ENCODE data around the gene TMEM150C. TPM values are rescaled to one million over a fixed set of nuclear protein-coding genes. Genes with fewer than 3 reads are reported as not detected.

The TMEM150C gene
- total and polyA plus RNA-seq, 2 of the 4 experiments (the other 2 are of a cell fraction), result 0.10 to 0.36 TPM

DNA sequence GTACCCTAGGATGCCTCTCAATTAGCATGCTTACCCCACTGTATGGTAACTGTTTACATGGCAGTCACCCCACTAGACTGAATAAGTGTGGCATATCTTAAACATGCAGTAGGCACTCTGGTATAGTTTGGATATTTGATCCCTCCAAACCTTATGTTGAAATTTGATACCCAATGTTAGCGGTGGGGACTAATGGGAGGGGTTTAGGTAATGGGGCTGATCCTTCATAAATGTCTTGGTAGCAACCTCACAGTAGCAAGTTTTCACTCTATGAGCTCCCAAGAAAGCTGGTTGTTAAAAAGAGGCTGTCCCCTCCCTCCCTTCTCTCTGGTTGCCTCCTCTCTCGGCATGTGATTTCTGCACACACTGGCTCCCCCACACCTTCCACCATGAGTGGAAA lies 10.1 kb downstream of the TMEM150C start:
- intact Hi-C loops (cut with micrococcal nuclease), result no loop called here
- no peak overlapping the region for H2BK120ac ChIP-seq (ENCODE audit: low read depth, low read length)
- no peak overlapping the region for H3K9ac ChIP-seq (ENCODE audit: low read depth, low read length)
- DNase-seq (no peak), ATAC-seq (ENCODE audit: low read depth) (no peak)
- H4K8ac ChIP-seq (ENCODE audit: low read depth in 2 of 2, low read length in 2 of 2), result no peak overlapping the region
- H3K56ac ChIP-seq (ENCODE audit: extremely low read depth, insufficient read depth, low read length), result no peak overlapping the region
- H3K9me1 ChIP-seq (ENCODE audit: insufficient read depth, low read length), result no peaks in the 10 kb centered on the region
- H3K23ac ChIP-seq (ENCODE audit: low read depth, low read length), result no peak overlapping the region
- H3K27me3 ChIP-seq (ENCODE audit: control insufficient read depth, insufficient read depth, low read length), result peaks cover 15% of the 10 kb centered on the region
- no peak overlapping the region for H4K5ac ChIP-seq (ENCODE audit: low read depth, low read length)
- no peak overlapping the region for H3K18ac ChIP-seq (ENCODE audit: low read depth, low read length)
- no peak overlapping the region for H2AK5ac ChIP-seq (ENCODE audit: low read depth, low read length)
- TF ChIP-seq CEBPB (IDR thresholded peaks at IDR 0.05; ENCODE audit: low read depth, low read length) (no peak), RCOR1 (IDR thresholded peaks at IDR 0.05; ENCODE audit: insufficient replicate concordance, low read length) (no peak), MAFK (IDR thresholded peaks at IDR 0.05; ENCODE audit: low read depth, low read length) (no peak), MAZ (IDR thresholded peaks at IDR 0.05; ENCODE audit: borderline replicate concordance, low read depth, low read length) (no peak), NFE2L2 (IDR thresholded peaks at IDR 0.05; ENCODE audit: low read depth, low read length) (no peak), FOS (IDR thresholded peaks at IDR 0.05; ENCODE audit: low read depth, low read length) (no peak), CHD1 (IDR thresholded peaks at IDR 0.05; ENCODE audit: low read depth, low read length) (no peak)
- TF ChIP-seq, protein P1, sequence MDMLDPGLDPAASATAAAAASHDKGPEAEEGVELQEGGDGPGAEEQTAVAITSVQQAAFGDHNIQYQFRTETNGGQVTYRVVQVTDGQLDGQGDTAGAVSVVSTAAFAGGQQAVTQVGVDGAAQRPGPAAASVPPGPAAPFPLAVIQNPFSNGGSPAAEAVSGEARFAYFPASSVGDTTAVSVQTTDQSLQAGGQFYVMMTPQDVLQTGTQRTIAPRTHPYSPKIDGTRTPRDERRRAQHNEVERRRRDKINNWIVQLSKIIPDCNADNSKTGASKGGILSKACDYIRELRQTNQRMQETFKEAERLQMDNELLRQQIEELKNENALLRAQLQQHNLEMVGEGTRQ (IDR thresholded peaks at IDR 0.05; ENCODE audit: low read depth, low read length), result no peak
- TF ChIP-seq, protein P2, sequence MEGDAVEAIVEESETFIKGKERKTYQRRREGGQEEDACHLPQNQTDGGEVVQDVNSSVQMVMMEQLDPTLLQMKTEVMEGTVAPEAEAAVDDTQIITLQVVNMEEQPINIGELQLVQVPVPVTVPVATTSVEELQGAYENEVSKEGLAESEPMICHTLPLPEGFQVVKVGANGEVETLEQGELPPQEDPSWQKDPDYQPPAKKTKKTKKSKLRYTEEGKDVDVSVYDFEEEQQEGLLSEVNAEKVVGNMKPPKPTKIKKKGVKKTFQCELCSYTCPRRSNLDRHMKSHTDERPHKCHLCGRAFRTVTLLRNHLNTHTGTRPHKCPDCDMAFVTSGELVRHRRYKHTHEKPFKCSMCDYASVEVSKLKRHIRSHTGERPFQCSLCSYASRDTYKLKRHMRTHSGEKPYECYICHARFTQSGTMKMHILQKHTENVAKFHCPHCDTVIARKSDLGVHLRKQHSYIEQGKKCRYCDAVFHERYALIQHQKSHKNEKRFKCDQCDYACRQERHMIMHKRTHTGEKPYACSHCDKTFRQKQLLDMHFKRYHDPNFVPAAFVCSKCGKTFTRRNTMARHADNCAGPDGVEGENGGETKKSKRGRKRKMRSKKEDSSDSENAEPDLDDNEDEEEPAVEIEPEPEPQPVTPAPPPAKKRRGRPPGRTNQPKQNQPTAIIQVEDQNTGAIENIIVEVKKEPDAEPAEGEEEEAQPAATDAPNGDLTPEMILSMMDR (conservative IDR thresholded peaks at IDR 0.05; ENCODE audit: low read depth, low read length), result no peak
- H3K9me3 ChIP-seq (ENCODE audit: control insufficient read depth, insufficient read depth, low read length), result 0 out of 2 replicates have a peak, but pooled peaks cover 2% of the 10 kb centered on the region
- H3K27ac ChIP-seq (ENCODE audit: insufficient read depth, low read length), result no peak overlapping the region
- no peaks in the 10 kb centered on the region for H3K36me3 ChIP-seq (ENCODE audit: control insufficient read depth, insufficient read depth, low read length)
- H3K4ac ChIP-seq (ENCODE audit: low read depth, low read length), result no peak overlapping the region
- no peaks in the 10 kb centered on the region for H3K4me1 ChIP-seq (ENCODE audit: control insufficient read depth, insufficient read depth, low read length)
- no TSS peak for BruUV-seq (replicated peaks)
- H4K20me1 ChIP-seq (ENCODE audit: insufficient read depth, low read length), result no peaks in the 10 kb centered on the region
- H2BK15ac ChIP-seq (ENCODE audit: low read depth, low read length), result no peak overlapping the region
- H3K4me2 ChIP-seq (ENCODE audit: low read depth, low read length), result no peak overlapping the region
- no peaks in the 10 kb centered on the region for H3K79me1 ChIP-seq (ENCODE audit: low read depth in 1 of 2, low read length in 2 of 2)
- no peak overlapping the region for H2BK5ac ChIP-seq (ENCODE audit: low read depth, low read length, poor library complexity, severe bottlenecking)
- no peak overlapping the region for H2AK9ac ChIP-seq (replicated peaks; ENCODE audit: low read depth, low read length, poor library complexity)
- dilution Hi-C loops (cut with HindIII; ENCODE audit: low sequenced_read_pairs, unreplicated experiment), result no loop called here
- POLR2A ChIA-PET (ENCODE audit: unreplicated experiment), result no interaction called here
- H2AFZ ChIP-seq (replicated peaks; ENCODE audit: low read length, poor library complexity), result no peak overlapping the region
- H3K4me3 ChIP-seq (ENCODE audit: insufficient read depth, low read depth, low read length), result no peak overlapping the region
- WGBS, 2 experiments (ENCODE audit: extremely low coverage in 2 of 2, insufficient read length in 1 of 2), result no CpG with 5 or more reads among the region's 2 CpGs
- no peak overlapping the region for H4K91ac ChIP-seq (ENCODE audit: insufficient read depth, low read depth, low read length)
- in situ Hi-C loops (cut with MboI; ENCODE audit: low sequenced_read_pairs), result no loop called here
- H3K14ac ChIP-seq (replicated peaks; ENCODE audit: low read depth, low read length), result no peak overlapping the region
- CTCF ChIA-PET, result no interaction called here
- no peak overlapping the region for H2BK20ac ChIP-seq (ENCODE audit: low read depth, low read length)
